IMR-90 (cell line): ENCODE data around the gene KRTAP10-10. TPM values are rescaled to one million over a fixed set of nuclear protein-coding genes. Genes with fewer than 3 reads are reported as not detected.

Source experiments
- ATAC-seq: fragments of 200-7000 bp; cut with Tn5 transposase; 2 replicates; pipeline ENCODE4 v1.9.1; 2020; ENCODE audit warnings: low read depth, mild to moderate bottlenecking, moderate library complexity
- BruUV-seq: library from RNA; stranded (reverse); fragments of 400-500 nt; replicated peaks from 2 replicates; lab custom pipeline; 2021; lab: Mats Ljungman, UMichigan
- CTCF ChIA-PET: fragments of 300-600 bp; formaldehyde crosslinking; extraction: SDS; loops from one replicate; lab custom pipeline; 2021; ENCODE audit warnings: antibody characterized with exemption; lab: Yijun Ruan, JAX
- POLR2A ChIA-PET: fragments of 300-600 bp; sonication (Branson Sonifier 250); formaldehyde crosslinking; loops from one replicate; lab custom pipeline; 2022; ENCODE audit warnings: antibody characterized with exemption; ENCODE audit not compliant: unreplicated experiment; lab: Charles Lee
- DNase-seq: peaks from one replicate; pipeline ENCODE4 v3.0.0; 2013
- H2AFZ ChIP-seq: replicated peaks from 2 replicates; pipeline ENCODE3; 2013; ENCODE audit warnings: low read length, mild to moderate bottlenecking; ENCODE audit not compliant: poor library complexity
- H2AK5ac ChIP-seq: 2 replicates; pipeline ENCODE4 v1.6.1; 2013; ENCODE audit warnings: low read depth, low read length, inconsistent platforms
- H2AK9ac ChIP-seq: replicated peaks from 2 replicates; pipeline ENCODE3; 2013; ENCODE audit warnings: mild to moderate bottlenecking, low read depth, low read length, moderate library complexity; ENCODE audit not compliant: poor library complexity
- H2BK120ac ChIP-seq: 2 replicates; pipeline ENCODE4 v1.6.1; 2013; ENCODE audit warnings: low read depth, low read length, inconsistent platforms
- H2BK15ac ChIP-seq: 3 replicates; pipeline ENCODE4 v1.6.1; 2013; ENCODE audit warnings: low read depth, low read length, inconsistent platforms
- H2BK20ac ChIP-seq: 2 replicates; pipeline ENCODE4 v1.6.1; 2013; ENCODE audit warnings: low read depth, mild to moderate bottlenecking, inconsistent platforms, low read length, moderate library complexity
- H2BK5ac ChIP-seq: 2 replicates; pipeline ENCODE4 v1.6.1; 2013; ENCODE audit warnings: mild to moderate bottlenecking, low read depth, low read length, inconsistent platforms; ENCODE audit not compliant: poor library complexity, severe bottlenecking
- H3K14ac ChIP-seq: replicated peaks from 2 replicates; pipeline ENCODE4 v1.6.1; 2013; ENCODE audit warnings: low read depth, low read length, inconsistent platforms
- H3K18ac ChIP-seq: 2 replicates; pipeline ENCODE4 v1.6.1; 2013; ENCODE audit warnings: low read depth, low read length, control low read depth
- H3K23ac ChIP-seq: 2 replicates; pipeline ENCODE4 v1.6.1; 2013; ENCODE audit warnings: low read depth, low read length, inconsistent platforms
- H3K27ac ChIP-seq: 2 replicates; pipeline ENCODE4 v1.5.1; 2013; ENCODE audit warnings: mild to moderate bottlenecking, control low read depth, low read length; ENCODE audit not compliant: insufficient read depth
- H3K27me3 ChIP-seq: 2 replicates; pipeline ENCODE4 v1.6.1; 2013; ENCODE audit warnings: low read length; ENCODE audit not compliant: control insufficient read depth, insufficient read depth
- H3K36me3 ChIP-seq: 2 replicates; pipeline ENCODE4 v1.6.1; 2013; ENCODE audit warnings: low read length, mixed read lengths; ENCODE audit not compliant: control insufficient read depth, insufficient read depth
- H3K4ac ChIP-seq: 2 replicates; pipeline ENCODE4 v1.6.1; 2013; ENCODE audit warnings: low read depth, low read length, inconsistent platforms
- H3K4me1 ChIP-seq: 2 replicates; pipeline ENCODE4 v1.6.1; 2013; ENCODE audit warnings: low read length, mixed read lengths; ENCODE audit not compliant: control insufficient read depth, insufficient read depth
- H3K4me2 ChIP-seq: 2 replicates; pipeline ENCODE4 v1.6.1; 2013; ENCODE audit warnings: low read depth, mild to moderate bottlenecking, control low read depth, low read length, moderate library complexity
- H3K4me3 ChIP-seq: 2 replicates; pipeline ENCODE4 v1.5.1; 2013; ENCODE audit warnings: low read depth, mild to moderate bottlenecking, control low read depth, low read length, moderate library complexity; ENCODE audit not compliant: insufficient read depth
- H3K56ac ChIP-seq: 2 replicates; pipeline ENCODE4 v1.6.1; 2013; ENCODE audit warnings: low read length, inconsistent platforms; ENCODE audit not compliant: insufficient read depth; ENCODE audit errors: extremely low read depth
- H3K79me1 ChIP-seq, 2 experiments: 2 replicates each; pipeline ENCODE4 v1.6.1; 2013; ENCODE audit warnings: low read length in 2 of 2, inconsistent platforms in 1 of 2, low read depth in 1 of 2
- H3K9ac ChIP-seq: 2 replicates; pipeline ENCODE4 v1.6.1; 2013; ENCODE audit warnings: low read depth, low read length, control low read depth
- H3K9me1 ChIP-seq: 2 replicates; pipeline ENCODE4 v1.6.1; 2013; ENCODE audit warnings: low read length, inconsistent platforms; ENCODE audit not compliant: insufficient read depth
- H3K9me3 ChIP-seq: 2 replicates; pipeline ENCODE4 v1.6.1; 2013; ENCODE audit warnings: low read length; ENCODE audit not compliant: control insufficient read depth, insufficient read depth
- H4K20me1 ChIP-seq: 2 replicates; pipeline ENCODE4 v1.6.1; 2013; ENCODE audit warnings: low read length, inconsistent platforms; ENCODE audit not compliant: insufficient read depth
- H4K5ac ChIP-seq: 2 replicates; pipeline ENCODE4 v1.6.1; 2013; ENCODE audit warnings: mild to moderate bottlenecking, low read depth, low read length, control low read depth
- H4K8ac ChIP-seq, 2 experiments: 2 replicates each; pipeline ENCODE4 v1.6.1; 2013; ENCODE audit warnings: low read depth in 2 of 2, low read length in 2 of 2, control low read depth in 1 of 2, inconsistent platforms in 1 of 2
- H4K91ac ChIP-seq: 2 replicates; pipeline ENCODE4 v1.6.1; 2013; ENCODE audit warnings: low read depth, low read length, inconsistent platforms; ENCODE audit not compliant: insufficient read depth
- BHLHE40 ChIP-seq: fragments of 150-350 bp; IDR thresholded peaks from 2 replicates; pipeline ENCODE4 v1.6.1; 2016; ENCODE audit warnings: mild to moderate bottlenecking, low read depth, low read length
- CHD1 ChIP-seq: IDR thresholded peaks from 2 replicates; pipeline ENCODE4 v1.6.1; 2012; ENCODE audit warnings: low read depth, low read length, improper control_type of control experiment
- CTCF ChIP-seq: conservative IDR thresholded peaks from 2 replicates; pipeline ENCODE4 v1.5.1; 2012; ENCODE audit warnings: mild to moderate bottlenecking, low read depth, low read length, improper control_type of control experiment
- ELK1 ChIP-seq: fragments of 150-350 bp; IDR thresholded peaks from 2 replicates; pipeline ENCODE4 v1.6.1; 2016; ENCODE audit warnings: low read depth, mild to moderate bottlenecking, low read length, moderate library complexity, borderline replicate concordance
- MXI1 ChIP-seq: IDR thresholded peaks from 2 replicates; pipeline ENCODE4 v1.6.1; 2012; ENCODE audit warnings: low read depth, mild to moderate bottlenecking, low read length, moderate library complexity, borderline replicate concordance
- POLR2A ChIP-seq: IDR thresholded peaks from 2 replicates; pipeline ENCODE4 v1.6.1; 2012; ENCODE audit warnings: mild to moderate bottlenecking, low read depth, low read length
- RAD21 ChIP-seq: IDR thresholded peaks from 2 replicates; pipeline ENCODE4 v1.6.1; 2012; ENCODE audit warnings: low read length, improper control_type of control experiment
- RCOR1 ChIP-seq: IDR thresholded peaks from 2 replicates; pipeline ENCODE4 v1.6.1; 2012; ENCODE audit warnings: mild to moderate bottlenecking, low read length, improper control_type of control experiment; ENCODE audit not compliant: insufficient replicate concordance
- RFX5 ChIP-seq: IDR thresholded peaks from 2 replicates; pipeline ENCODE4 v1.8.0; 2012; ENCODE audit warnings: low read depth, mild to moderate bottlenecking, low read length, moderate library complexity
- USF2 ChIP-seq: fragments of 150-350 bp; IDR thresholded peaks from 2 replicates; pipeline ENCODE4 v1.6.1; 2017; ENCODE audit warnings: mild to moderate bottlenecking, antibody characterized with exemption, low read length, low read depth
- WGBS, 2 experiments: methylation state at CpG; one replicate each; pipeline versions ENCODE4 v1.1.5 to v1.1.7; 2013; ENCODE audit warnings: missing lambda C conversion rate in 2 of 2; ENCODE audit not compliant: insufficient read length in 1 of 2; ENCODE audit errors: extremely low coverage in 2 of 2; 5-methylcytosine and 5-hydroxymethylcytosine counted together
- dilution Hi-C: fragments of 300-500 bp; cut with HindIII; formaldehyde crosslinking; loops from one replicate; pipeline ENCODE4 v1.14.3; 2018; ENCODE audit warnings: low sequenced_read_pairs; ENCODE audit not compliant: unreplicated experiment
- in situ Hi-C: fragments of 300-500 bp; cut with MboI; formaldehyde crosslinking; loops from 3 replicates; pipeline ENCODE4 v1.14.3; 2019; ENCODE audit warnings: low sequenced_read_pairs, inconsistent platforms, mixed read lengths
- intact Hi-C: fragments of 100-400 bp; cut with micrococcal nuclease; formaldehyde crosslinking; loops from 2 replicates; pipeline ENCODE4 v1.10.0; 2022
- polyA plus RNA-seq, 3 experiments: library from polyadenylated mRNA; depleted of rRNA; stranded (reverse); fragments of >200 nt; gene quantifications; 2 replicates each; pipeline ENCODE4 v1.2.3, GENCODE V29; 2012; ENCODE audit warnings: low replicate concordance in 1 of 3
- total RNA-seq: library from RNA; depleted of rRNA; stranded (reverse); fragments of >200 nt; gene quantifications from 2 replicates; pipeline ENCODE4 v1.2.3, GENCODE V29; 2012

Gene KRTAP10-10
- total and polyA plus RNA-seq, 2 of the 4 experiments (the other 2 are of a cell fraction), result not detected

- no peak overlapping the region for H3K4me3 ChIP-seq
- H2BK15ac ChIP-seq, result no peak overlapping the region
- no peak for TF ChIP-seq RFX5
- no peak for TF ChIP-seq BHLHE40
- TF ChIP-seq CTCF, result no peak
- no peak for TF ChIP-seq MXI1
- no peak for TF ChIP-seq RAD21
- TF ChIP-seq POLR2A, result no peak
- no peak for TF ChIP-seq USF2
- TF ChIP-seq CHD1, result no peak
- TF ChIP-seq ELK1, result no peak
- TF ChIP-seq RCOR1, result no peak
- CTCF ChIA-PET, result no interaction called here
- POLR2A ChIA-PET, result no interaction called here
- H3K4me2 ChIP-seq, result no peak overlapping the region
- DNase-seq (no peak), ATAC-seq (no peak)
- H3K18ac ChIP-seq, result no peak overlapping the region
- H2AFZ ChIP-seq, result no peak overlapping the region
- no TSS peak for BruUV-seq
- peaks cover 2% of the 10 kb centered on the region for H3K9me3 ChIP-seq
- no peak overlapping the region for H2AK9ac ChIP-seq
- WGBS, 2 experiments, result 59% methylated on average over 4 of the region's 12 CpGs; no CpG with 5 or more reads in 1 of the 2 experiments
- H3K56ac ChIP-seq, result no peak overlapping the region
- dilution Hi-C loops (no loop called here), intact Hi-C loops (loop anchor here (10.0 kb wide), 1 partner anchor 64 kb away; the partner anchor contains the start of gene TSPEAR), in situ Hi-C loops (no loop called here)
- no peak overlapping the region for H2AK5ac ChIP-seq
- no peak overlapping the region for H2BK120ac ChIP-seq
- H3K79me1 ChIP-seq, result no peaks in the 10 kb centered on the region
- no peaks in the 10 kb centered on the region for H3K36me3 ChIP-seq
- H2BK5ac ChIP-seq, result no peak overlapping the region
- H4K20me1 ChIP-seq, result no peaks in the 10 kb centered on the region
- H2BK20ac ChIP-seq, result no peak overlapping the region
- H3K14ac ChIP-seq, result no peak overlapping the region
- H3K4ac ChIP-seq, result no peak overlapping the region
- no peaks in the 10 kb centered on the region for H3K9me1 ChIP-seq
- no peaks in the 10 kb centered on the region for H3K4me1 ChIP-seq
- H3K27ac ChIP-seq, result no peak overlapping the region
- H4K5ac ChIP-seq, result no peak overlapping the region
- H3K9ac ChIP-seq, result no peak overlapping the region
- H3K23ac ChIP-seq, result no peak overlapping the region
- H4K8ac ChIP-seq, result no peak overlapping the region
- no peaks in the 10 kb centered on the region; the same call in 1 of the 2 replicates for H3K27me3 ChIP-seq
- no peak overlapping the region for H4K91ac ChIP-seq
Observed at GRCh38 chr21:44650973-44651675, 14.0 kb downstream of the KRTAP10-10 start.
